Pericardium fibroblast (primary cell): Measurements from ENCODE around the gene BANP. TPM values are rescaled to one million over a fixed set of nuclear protein-coding genes. Genes with fewer than 3 reads are reported as not detected.

ENCODE experiments used
- total RNA-seq: library from RNA; depleted of rRNA; stranded (reverse); fragments of >200 nt; gene quantifications from 2 replicates; pipeline ENCODE4 v1.2.3, GENCODE V29; 2015

BANP gene
- 10.7 and 12.6 TPM in 2 replicates for total RNA-seq

GRCh38 chr16:87950765-87951551, at the start of gene BANP:
TSS of gene BANP (plus strand) at chr16:87951434. CDS start at chr16:87975116, 23,682 bp downstream.

GRCh38 chr16:87936375-87937230, 14.6 kb upstream of the BANP start, which contains the start of gene CA5A:
TSS of gene CA5A (minus strand) at chr16:87936529. CDS start at chr16:87936450, 79 bp downstream.

Other genes with a start within 250 kb of the BANP start
- 5.7 and 7.2 TPM in 2 replicates for gene KLHDC4, start 185.4 kb upstream of the BANP start, total RNA-seq
- 71.8 and 103 TPM in 2 replicates for gene SLC7A5, start 81.9 kb upstream of the BANP start, total RNA-seq
- not detected in 2 replicates for gene CA5A, start 14.9 kb upstream of the BANP start, total RNA-seq